Measurements from ENCODE around the gene RIMS4. TPM values are rescaled to one million over a fixed set of nuclear protein-coding genes. Genes with fewer than 3 reads are reported as not detected.

Gene RIMS4
- total RNA-seq, 2 experiments from 2014 or later, result 0.07 TPM

GRCh38 chr20:44787299-44787698 lies 23.0 kb downstream of the RIMS4 start:
- no peaks in the 10 kb centered on the region for H3K36me3 Mint-ChIP-seq (ENCODE audit: low read depth)
- intact Hi-C loops (cut with micrococcal nuclease), result no loop called here
- H3K4me1 Mint-ChIP-seq (ENCODE audit: low read depth), result no peaks in the 10 kb centered on the region
- DNase-seq, result no peak
- H3K4me3 Mint-ChIP-seq, result no peak overlapping the region
- H3K9me3 Mint-ChIP-seq, result no peaks in the 10 kb centered on the region
- no peak overlapping the region for H3K27ac Mint-ChIP-seq
- peaks cover 4% of the 10 kb centered on the region for H3K27me3 Mint-ChIP-seq (ENCODE audit: low read depth)
- CTCF ChIA-PET, result no interaction called here

DNA sequence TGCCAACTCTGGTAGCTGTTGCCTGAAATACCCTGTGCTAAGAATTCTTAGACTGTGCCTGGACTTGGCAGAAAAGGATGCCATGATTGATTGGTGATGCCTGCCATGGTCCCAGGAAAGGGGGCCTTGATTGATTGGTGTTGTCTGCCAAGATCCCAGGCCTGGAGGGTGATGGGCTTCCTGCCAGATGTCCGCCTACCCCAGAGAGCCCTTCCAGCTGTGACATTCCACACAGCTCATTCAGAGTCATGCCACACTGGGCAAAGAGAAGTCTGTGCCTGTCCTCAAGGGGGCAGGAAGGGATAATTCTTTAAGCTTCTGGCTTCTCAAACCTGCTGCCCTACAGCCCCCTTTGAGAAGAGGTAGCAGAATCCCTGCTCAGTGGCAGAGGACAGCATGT lies 24.6 kb downstream of the RIMS4 start:
- H3K4me3 Mint-ChIP-seq, result no peak overlapping the region
- CTCF ChIA-PET, result interaction anchor here (2.0 kb wide), 1 partner anchor 11 kb away, joined by 5 read pairs; no protein-coding TSS in a partner anchor
- no peak overlapping the region for H3K27ac Mint-ChIP-seq
- intact Hi-C loops (cut with micrococcal nuclease), result no loop called here
- H3K9me3 Mint-ChIP-seq, result no peaks in the 10 kb centered on the region
- H3K27me3 Mint-ChIP-seq (ENCODE audit: low read depth), result peaks cover 4% of the 10 kb centered on the region
- H3K4me1 Mint-ChIP-seq (ENCODE audit: low read depth), result no peaks in the 10 kb centered on the region
- H3K36me3 Mint-ChIP-seq (ENCODE audit: low read depth), result no peaks in the 10 kb centered on the region
- no peak for DNase-seq

DNA sequence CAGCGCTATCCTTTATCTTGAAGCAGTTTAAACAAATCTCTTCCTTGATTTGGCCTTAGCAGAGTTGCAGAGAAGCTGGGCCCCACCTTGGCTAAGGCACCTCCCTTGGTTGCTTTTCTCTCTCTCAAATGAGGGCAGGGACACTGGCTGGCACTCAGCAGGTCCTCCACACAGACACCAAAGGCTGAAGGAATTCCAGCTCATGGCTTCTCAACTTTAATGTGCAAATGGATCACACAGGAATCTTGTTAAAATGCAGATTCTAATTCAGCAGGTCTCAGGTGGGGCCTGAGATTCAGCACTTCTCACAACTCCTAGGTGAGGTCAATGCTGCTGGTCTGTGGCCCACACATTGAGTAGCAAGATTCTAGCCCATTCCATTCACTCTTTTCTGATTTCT lies 25.7 kb downstream of the RIMS4 start:
- Mint-ChIP-seq H3K27me3 (ENCODE audit: low read depth) (peaks cover 4% of the 10 kb centered on the region), H3K4me3 (no peak overlapping the region), H3K4me1 (ENCODE audit: low read depth) (no peaks in the 10 kb centered on the region), H3K27ac (no peak overlapping the region), H3K9me3 (peaks cover 2% of the 10 kb centered on the region), H3K36me3 (ENCODE audit: low read depth) (no peaks in the 10 kb centered on the region)
- intact Hi-C loops (cut with micrococcal nuclease), result no loop called here
- no peak for DNase-seq
- CTCF ChIA-PET, result interaction anchor here (1.0 to 2.0 kb wide), 2 partner anchors 12 to 38 kb away, joined by 3 to 5 read pairs; no protein-coding TSS in a partner anchor

DNA sequence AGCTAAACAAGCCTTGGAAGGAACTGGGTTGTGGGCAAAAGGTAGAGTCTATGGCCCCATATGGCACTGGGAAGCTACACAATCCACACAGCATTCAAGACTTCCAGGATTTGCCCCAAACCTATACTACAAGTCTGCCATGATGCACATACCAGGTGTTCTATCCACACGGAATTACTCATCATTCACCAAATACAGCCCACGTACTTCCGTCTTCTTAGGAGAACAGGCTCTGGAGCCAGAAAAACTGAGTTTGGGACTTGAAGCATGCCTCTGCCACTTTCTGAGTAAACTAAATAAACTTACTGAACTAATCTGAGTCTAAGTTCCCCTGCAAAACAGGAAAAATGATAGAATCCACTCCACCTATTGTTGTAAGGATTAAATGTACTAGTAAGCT lies 28.6 kb downstream of the RIMS4 start:
- H3K9me3 Mint-ChIP-seq, result peaks cover 2% of the 10 kb centered on the region
- no peaks in the 10 kb centered on the region for H3K4me1 Mint-ChIP-seq (ENCODE audit: low read depth)
- H3K27me3 Mint-ChIP-seq (ENCODE audit: low read depth), result peaks cover 9% of the 10 kb centered on the region
- no peak for DNase-seq
- no peak overlapping the region for H3K27ac Mint-ChIP-seq
- intact Hi-C loops (cut with micrococcal nuclease), result no loop called here
- H3K36me3 Mint-ChIP-seq (ENCODE audit: low read depth), result no peaks in the 10 kb centered on the region
- no peak overlapping the region for H3K4me3 Mint-ChIP-seq
- CTCF ChIA-PET, result no interaction called here

- no peaks in the 10 kb centered on the region for H3K36me3 Mint-ChIP-seq (ENCODE audit: low read depth)
- peaks cover 10% of the 10 kb centered on the region for H3K27me3 Mint-ChIP-seq (ENCODE audit: low read depth)
- intact Hi-C loops (cut with micrococcal nuclease), result no loop called here
- CTCF ChIA-PET, result no interaction called here
- peaks cover 2% of the 10 kb centered on the region for H3K9me3 Mint-ChIP-seq
- no peak for DNase-seq
- H3K4me1 Mint-ChIP-seq (ENCODE audit: low read depth), result no peaks in the 10 kb centered on the region
- H3K27ac Mint-ChIP-seq, result no peak overlapping the region
- H3K4me3 Mint-ChIP-seq, result no peak overlapping the region
Measured at GRCh38 chr20:44781118-44781517, 29.2 kb downstream of the RIMS4 start.

- H3K4me3 Mint-ChIP-seq, result no peak overlapping the region
- H3K27me3 Mint-ChIP-seq (ENCODE audit: low read depth), result peaks cover 11% of the 10 kb centered on the region
- no peaks in the 10 kb centered on the region for H3K36me3 Mint-ChIP-seq (ENCODE audit: low read depth)
- intact Hi-C loops (cut with micrococcal nuclease), result no loop called here
- no peak overlapping the region for H3K27ac Mint-ChIP-seq
- H3K4me1 Mint-ChIP-seq (ENCODE audit: low read depth), result no peaks in the 10 kb centered on the region
- H3K9me3 Mint-ChIP-seq, result peaks cover 2% of the 10 kb centered on the region
- DNase-seq, result peak; percentile 69
- CTCF ChIA-PET, result no interaction called here
Measured at GRCh38 chr20:44780226-44780625, 30.1 kb downstream of the RIMS4 start.

DNA sequence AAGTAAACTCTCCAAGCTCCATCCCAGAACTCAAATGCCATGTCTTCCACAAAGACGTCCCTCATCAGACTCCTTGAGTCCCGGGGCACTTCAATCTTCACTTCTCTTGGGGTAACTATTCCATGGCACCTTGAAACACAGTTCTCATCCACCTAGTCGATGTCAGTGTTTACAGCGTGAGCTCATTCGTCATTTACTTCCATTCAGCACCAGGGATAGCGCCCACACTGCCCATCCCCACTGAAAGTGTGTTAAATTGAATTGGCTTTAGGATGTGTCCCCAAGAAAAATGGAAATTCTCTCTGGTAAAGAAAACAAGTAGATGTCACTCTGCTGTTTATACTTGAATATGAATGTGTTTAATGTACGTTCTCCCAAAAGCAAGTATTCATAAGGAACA lies 33.4 kb downstream of the RIMS4 start:
- no peak overlapping the region for H3K27ac Mint-ChIP-seq
- intact Hi-C loops (cut with micrococcal nuclease), result no loop called here
- peaks cover 11% of the 10 kb centered on the region for H3K27me3 Mint-ChIP-seq (ENCODE audit: low read depth)
- no peak overlapping the region for H3K4me3 Mint-ChIP-seq
- no peaks in the 10 kb centered on the region for H3K4me1 Mint-ChIP-seq (ENCODE audit: low read depth)
- peaks cover 2% of the 10 kb centered on the region for H3K9me3 Mint-ChIP-seq
- peak; percentile 41 for DNase-seq
- CTCF ChIA-PET, result interaction anchor here (0.6 to 1.3 kb wide), 2 partner anchors 92 to 524 kb away, joined by 3 to 4 read pairs; no protein-coding TSS in a partner anchor
- H3K36me3 Mint-ChIP-seq (ENCODE audit: low read depth), result no peaks in the 10 kb centered on the region

- CTCF ChIA-PET, result no interaction called here
- intact Hi-C loops (cut with micrococcal nuclease), result no loop called here
Measured at GRCh38 chr20:44773070-44773829, 37.1 kb downstream of the RIMS4 start.

DNA sequence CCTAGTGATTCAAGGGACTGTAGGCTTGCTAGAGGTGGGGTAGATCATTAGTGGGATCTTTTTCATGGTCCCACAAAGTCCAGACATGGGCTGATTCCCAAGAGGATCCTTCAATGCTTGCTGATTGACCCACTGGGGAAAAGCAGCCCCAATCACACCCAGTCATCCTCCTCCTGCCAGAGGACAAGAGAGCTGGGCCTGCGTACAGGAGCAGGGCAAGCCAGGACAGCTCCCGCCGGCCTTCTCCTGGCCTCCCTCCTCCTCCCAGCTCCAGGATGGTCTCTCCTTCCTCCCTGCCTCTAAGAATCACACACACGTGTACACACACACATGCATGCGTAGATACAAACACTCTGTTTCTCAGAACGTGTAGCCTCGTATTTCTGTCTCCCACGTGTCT lies 37.7 kb downstream of the RIMS4 start:
- Mint-ChIP-seq H3K4me1 (ENCODE audit: low read depth) (no peaks in the 10 kb centered on the region), H3K4me3 (no peak overlapping the region), H3K36me3 (ENCODE audit: low read depth) (no peaks in the 10 kb centered on the region), H3K27me3 (ENCODE audit: low read depth) (peaks cover 13% of the 10 kb centered on the region), H3K27ac (no peak overlapping the region), H3K9me3 (no peaks in the 10 kb centered on the region)
- DNase-seq, result no peak
- intact Hi-C loops (cut with micrococcal nuclease), result no loop called here
- CTCF ChIA-PET, result no interaction called here

More at GRCh38 chr20:44773070-44773829, 37.1 kb downstream of the RIMS4 start:
- Mint-ChIP-seq H3K36me3 (ENCODE audit: low read depth) (no peaks in the 10 kb centered on the region), H3K4me3 (no peak overlapping the region), H3K9me3 (no peaks in the 10 kb centered on the region), H3K27ac (no peak overlapping the region), H3K4me1 (ENCODE audit: low read depth) (no peaks in the 10 kb centered on the region), H3K27me3 (ENCODE audit: low read depth) (peaks cover 16% of the 10 kb centered on the region)
- DNase-seq, result no peak

- no peak overlapping the region for H3K27ac Mint-ChIP-seq
- CTCF ChIA-PET, result no interaction called here
- H3K9me3 Mint-ChIP-seq, result no peaks in the 10 kb centered on the region
- no peaks in the 10 kb centered on the region for H3K36me3 Mint-ChIP-seq (ENCODE audit: low read depth)
- intact Hi-C loops (cut with micrococcal nuclease), result no loop called here
- peaks cover 13% of the 10 kb centered on the region for H3K27me3 Mint-ChIP-seq (ENCODE audit: low read depth)
- no peaks in the 10 kb centered on the region for H3K4me1 Mint-ChIP-seq (ENCODE audit: low read depth)
- no peak for DNase-seq
- no peak overlapping the region for H3K4me3 Mint-ChIP-seq
Measured at GRCh38 chr20:44771172-44771535, 39.2 kb downstream of the RIMS4 start.

DNA sequence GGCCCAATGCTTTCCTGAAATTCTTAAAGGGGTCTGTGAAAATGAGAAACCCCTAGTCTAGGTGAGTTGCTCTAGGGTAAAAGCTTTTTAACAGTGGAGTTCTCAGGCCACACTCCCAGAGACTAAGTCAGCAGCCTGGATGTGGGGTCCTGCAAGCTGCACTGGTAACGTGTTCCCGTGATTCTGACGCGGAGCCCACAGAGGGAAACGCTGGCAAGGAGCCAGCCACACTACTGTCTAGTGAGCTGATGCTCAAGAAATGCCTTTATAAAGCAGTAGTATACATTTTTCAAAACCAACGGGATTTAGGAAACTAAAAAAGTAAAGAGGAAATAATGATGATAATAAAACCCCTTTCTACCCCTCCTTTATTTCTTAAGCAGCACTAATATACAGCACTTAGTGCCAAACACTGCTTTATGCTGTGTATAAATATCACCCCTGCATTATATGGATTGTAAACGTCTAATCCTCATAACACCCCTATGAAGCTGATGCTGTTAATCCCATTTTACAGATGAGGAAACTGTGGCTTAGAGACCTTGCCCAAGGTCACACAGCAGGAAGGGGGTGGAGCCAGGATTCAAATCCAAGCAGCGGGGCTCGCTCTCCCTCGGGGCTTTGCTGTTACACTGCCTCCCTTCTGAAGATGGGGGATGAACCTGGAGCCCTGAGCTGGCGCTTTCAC lies 39.7 kb downstream of the RIMS4 start:
- H3K9me3 Mint-ChIP-seq, result no peaks in the 10 kb centered on the region
- DNase-seq, result no peak
- CTCF ChIA-PET, result no interaction called here
- H3K36me3 Mint-ChIP-seq (ENCODE audit: low read depth), result no peaks in the 10 kb centered on the region
- no peak overlapping the region for H3K27ac Mint-ChIP-seq
- peaks cover 13% of the 10 kb centered on the region for H3K27me3 Mint-ChIP-seq (ENCODE audit: low read depth)
- intact Hi-C loops (cut with micrococcal nuclease), result no loop called here
- no peak overlapping the region for H3K4me3 Mint-ChIP-seq
- no peaks in the 10 kb centered on the region for H3K4me1 Mint-ChIP-seq (ENCODE audit: low read depth)

DNA sequence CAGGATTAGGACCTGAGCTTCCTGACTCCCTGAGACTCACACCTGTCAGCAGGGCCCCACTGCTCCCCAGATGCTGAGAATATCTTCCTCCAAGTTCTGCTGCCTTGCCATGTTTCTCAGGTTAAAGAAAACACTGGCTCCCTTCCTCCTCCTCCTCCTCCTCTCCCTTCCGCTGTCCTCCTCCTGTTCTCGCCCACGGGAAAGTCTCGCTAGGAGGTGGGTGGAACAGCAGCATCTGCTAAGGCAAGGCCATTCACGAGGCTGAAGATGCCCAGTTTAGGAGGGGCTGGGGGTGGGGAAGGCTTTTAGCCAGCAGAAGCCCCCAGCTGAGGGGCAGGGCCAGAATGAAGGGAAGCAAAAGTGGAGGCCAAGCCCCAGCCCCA lies 40.9 kb downstream of the RIMS4 start:
- Mint-ChIP-seq H3K27ac (no peak overlapping the region), H3K4me1 (ENCODE audit: low read depth) (no peaks in the 10 kb centered on the region), H3K36me3 (ENCODE audit: low read depth) (no peaks in the 10 kb centered on the region), H3K27me3 (ENCODE audit: low read depth) (peaks cover 13% of the 10 kb centered on the region), H3K4me3 (no peak overlapping the region), H3K9me3 (no peaks in the 10 kb centered on the region)
- CTCF ChIA-PET, result no interaction called here
- no peak for DNase-seq
- intact Hi-C loops (cut with micrococcal nuclease), result no loop called here
